ENCODE data around the gene CCDC78.

CCDC78 gene

GRCh38 chr16:736936-737481, 10.8 kb upstream of the CCDC78 start:
- DNase-seq (ENCODE audit: low spot score) = no peak

- no peak for DNase-seq (ENCODE audit: low spot score)
Measured at GRCh38 chr16:735982-736453, 9.8 kb upstream of the CCDC78 start.

GRCh38 chr16:734981-735881, 9.0 kb upstream of the CCDC78 start:
- DNase-seq (ENCODE audit: low spot score) = no peak

- DNase-seq (ENCODE audit: low spot score) = no peak
Measured at GRCh38 chr16:734208-734980, 8.2 kb upstream of the CCDC78 start.

GRCh38 chr16:733382-734207, 7.4 kb upstream of the CCDC78 start:
- no peak for DNase-seq (ENCODE audit: low spot score)

- no peak for DNase-seq (ENCODE audit: low spot score)
Measured at GRCh38 chr16:732936-733335, 6.7 kb upstream of the CCDC78 start.

GRCh38 chr16:732332-732731, 6.1 kb upstream of the CCDC78 start:
- DNase-seq (ENCODE audit: low spot score) = no peak

- DNase-seq (ENCODE audit: low spot score) = no peak
Measured at GRCh38 chr16:730666-731509, 4.6 kb upstream of the CCDC78 start.

- no peak for DNase-seq (ENCODE audit: low spot score)
Measured at GRCh38 chr16:729768-730665, 3.8 kb upstream of the CCDC78 start.

- DNase-seq (ENCODE audit: low spot score) = no peak
Measured at GRCh38 chr16:728890-729744, 2.9 kb upstream of the CCDC78 start.

GRCh38 chr16:728131-728889, 2.1 kb upstream of the CCDC78 start:
- peak; percentile 40 for DNase-seq (ENCODE audit: low spot score)

GRCh38 chr16:727291-727977, 1.2 kb upstream of the CCDC78 start:
- DNase-seq (ENCODE audit: low spot score) = no peak

- DNase-seq (ENCODE audit: low spot score) = no peak
Measured at GRCh38 chr16:726188-726437, 130 bp downstream of the CCDC78 start.

GRCh38 chr16:725463-726187, 618 bp downstream of the CCDC78 start:
- no peak for DNase-seq (ENCODE audit: low spot score)

GRCh38 chr16:725041-725376, 1.2 kb downstream of the CCDC78 start:
- DNase-seq (ENCODE audit: low spot score) = no peak

GRCh38 chr16:724188-725040, 1.8 kb downstream of the CCDC78 start:
- DNase-seq (ENCODE audit: low spot score) = no peak
